RWPE1 (cell line): ENCODE data around the gene SYNE2.

ENCODE experiments used
- CTCF ChIA-PET: fragments of 350-600 bp; sonication (Branson Sonifier 250); formaldehyde crosslinking; extraction: SDS; loops from one replicate; lab custom pipeline; 2021; lab: Yijun Ruan, JAX
- POLR2A ChIA-PET: fragments of 400-600 bp; formaldehyde crosslinking; extraction: SDS; loops from one replicate; lab custom pipeline; 2020; ENCODE audit warnings: antibody characterized with exemption; ENCODE audit not compliant: low non-redundant PET; lab: Yijun Ruan, JAX
- DNase-seq: peaks from one replicate; pipeline ENCODE4 v3.0.0; 2012; ENCODE audit warnings: low spot score
- H3K27ac ChIP-seq: fragments of 450-650 bp; 2 replicates; pipeline ENCODE4 v1.5.1; 2017
- CTCF ChIP-seq: fragments of 450-650 bp; conservative IDR thresholded peaks from 2 replicates; pipeline ENCODE4 v1.5.1; 2017; ENCODE audit warnings: low read depth, mild to moderate bottlenecking

SYNE2 gene

DNA sequence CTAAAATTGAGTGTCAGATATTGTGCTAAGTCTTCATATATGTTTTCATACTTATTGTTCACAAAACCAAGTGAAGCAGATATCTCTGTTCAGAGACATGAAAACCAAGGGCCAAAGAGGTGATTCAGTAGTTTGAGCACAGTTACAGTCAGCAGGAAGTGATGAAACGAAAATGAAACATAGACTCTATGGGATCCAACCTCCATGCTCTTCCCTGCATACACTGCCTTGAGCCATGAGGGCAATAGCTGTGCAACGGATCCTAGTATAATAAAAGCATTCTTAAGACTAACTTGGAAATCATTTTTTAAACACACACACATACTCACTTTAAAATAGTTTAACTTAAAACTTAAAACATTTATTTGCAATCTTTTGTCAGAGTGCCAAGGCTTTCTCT is 413.4 kb downstream of the SYNE2 start:
- no peak for TF ChIP-seq CTCF
- DNase-seq, result no peak
- ChIA-PET CTCF (no interaction called here), POLR2A (no interaction called here)
- H3K27ac ChIP-seq, result no peak overlapping the region

DNA sequence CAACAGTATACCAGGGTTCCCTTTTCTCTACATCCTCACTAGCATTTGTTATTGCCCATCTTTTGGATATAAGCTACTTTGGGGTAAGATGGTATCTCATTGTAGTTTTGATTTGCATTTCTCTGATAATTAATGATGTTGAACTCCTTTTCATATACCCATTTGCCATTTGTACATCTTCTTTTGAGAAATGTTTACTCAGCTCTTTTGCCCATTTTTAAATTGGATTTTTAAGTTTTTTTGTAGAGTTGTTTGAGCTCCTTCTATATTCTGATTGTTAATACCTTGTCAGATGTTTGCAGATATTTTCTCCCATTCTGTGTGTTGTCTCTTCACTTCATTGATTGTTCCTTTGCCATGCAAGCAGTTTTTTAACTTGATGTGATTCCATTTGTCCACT is 419.2 kb downstream of the SYNE2 start:
- no peak for DNase-seq

More for the DNA sequence above, 419.2 kb downstream of the SYNE2 start:
- ChIA-PET CTCF (interaction anchor here (0.6 kb wide), 1 partner anchor 395 kb away, joined by 3 read pairs; no protein-coding TSS in a partner anchor), POLR2A (no interaction called here)
- H3K27ac ChIP-seq, result no peak overlapping the region
- no peak for TF ChIP-seq CTCF
